Hypothalamus (tissue), 51 donors: ENCODE results near the gene PRRC2A.
"Not testable (repeated sequence)": the region's sequence is repeated elsewhere in the genome, so short reads cannot be mapped to it uniquely, and the experiment has no call there.

Experiments
- DNase-seq, 51 donors: peaks; one replicate each; lab custom pipeline; 2025; lab: John Stamatoyannopoulos, UW

PRRC2A gene

GRCh38 chr6:31582230-31582643 lies 38.3 kb upstream of the PRRC2A start, which contains the start of gene LTB:
LTB (minus strand) TSS chr6:31582424; CDS start chr6:31582417, 7 bp downstream.
- no peak for DNase-seq

DNA sequence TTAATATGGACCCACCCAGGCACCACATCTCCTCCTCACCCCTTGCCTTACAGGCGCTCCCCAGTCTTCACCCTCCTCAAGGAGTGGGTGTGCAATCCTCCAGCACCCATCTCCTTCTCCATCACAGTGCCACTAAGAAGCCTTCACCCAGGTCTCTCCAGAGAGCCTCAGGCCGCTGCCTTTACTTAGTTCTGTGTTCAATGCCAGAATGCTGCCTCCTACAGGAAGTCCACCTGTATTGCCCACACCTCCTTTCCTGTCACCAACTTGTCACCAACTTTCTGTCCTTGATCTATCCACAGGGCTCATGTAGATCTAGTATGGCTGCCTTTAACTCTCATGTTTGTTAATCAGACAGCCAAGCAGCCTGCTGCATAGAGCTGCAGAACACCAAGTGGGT lies 35.0 kb upstream of the PRRC2A start:
- DNase-seq = no peak

DNA sequence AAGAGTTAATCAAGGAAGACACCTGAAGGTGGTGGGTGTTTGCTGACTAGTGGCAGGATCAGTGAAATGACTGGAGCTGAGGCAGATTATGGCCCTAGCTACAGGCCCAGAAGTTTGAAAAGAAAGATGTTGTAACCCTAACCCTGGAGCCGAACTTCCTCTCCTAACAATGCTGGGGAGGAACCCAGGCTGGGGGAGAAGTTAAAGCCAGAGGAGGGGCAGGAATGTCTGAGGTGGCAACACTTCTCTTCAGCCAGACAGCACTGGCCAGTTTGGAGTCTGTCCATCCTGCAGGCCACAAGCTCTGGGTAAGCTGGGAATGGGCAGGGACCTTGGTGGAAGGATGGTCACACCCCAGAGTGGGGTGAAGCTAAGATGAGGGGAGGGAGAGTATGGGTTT lies 34.5 kb upstream of the PRRC2A start, which contains the start of gene LST1:
Gene LST1, plus strand, starts transcription at position 270 of the 400 bp plus-strand sequence. CDS start 1,023 bp downstream, outside the sequence.
- peak in 4 of 51 donors; percentile 9 to 30 (median 21) for DNase-seq

DNA sequence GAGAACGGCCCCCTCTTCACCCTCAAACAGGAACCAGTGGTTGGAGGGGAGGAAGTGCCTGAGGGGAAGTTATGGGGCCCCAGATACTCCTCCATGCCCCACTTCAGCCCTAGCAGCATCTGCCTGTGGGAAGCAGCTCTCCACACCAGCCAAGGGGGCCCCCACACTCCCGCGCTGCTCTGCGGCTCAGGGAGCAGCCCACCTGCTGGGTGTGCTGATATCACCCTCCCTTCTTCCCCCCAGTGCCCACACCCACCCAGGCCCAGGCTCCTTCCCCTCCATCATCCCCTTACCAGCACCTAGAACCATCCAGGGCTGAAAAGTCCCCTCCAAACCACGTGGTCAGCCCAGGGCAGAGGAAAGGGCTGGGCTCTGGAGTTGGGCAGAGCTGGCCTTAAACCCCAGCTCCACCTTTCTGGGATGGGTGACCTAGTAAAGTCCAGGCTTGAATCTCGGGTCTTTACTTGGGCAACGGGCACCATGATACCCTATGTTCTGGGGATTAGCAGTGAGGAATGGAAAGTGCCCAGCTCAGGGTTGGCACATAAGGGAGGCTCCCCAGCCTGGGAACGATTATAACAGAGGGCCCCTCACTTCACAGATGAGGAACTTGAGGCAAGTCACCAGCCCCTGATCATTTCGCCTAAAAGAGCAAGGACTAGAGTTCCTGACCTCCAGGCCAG lies 33.8 kb upstream of the PRRC2A start:
- peak in 12 of 51 donors; percentile 6 to 56 (median 18) for DNase-seq

GRCh38 chr6:31587791-31588777 lies 32.4 kb upstream of the PRRC2A start:
- no peak for DNase-seq

DNA sequence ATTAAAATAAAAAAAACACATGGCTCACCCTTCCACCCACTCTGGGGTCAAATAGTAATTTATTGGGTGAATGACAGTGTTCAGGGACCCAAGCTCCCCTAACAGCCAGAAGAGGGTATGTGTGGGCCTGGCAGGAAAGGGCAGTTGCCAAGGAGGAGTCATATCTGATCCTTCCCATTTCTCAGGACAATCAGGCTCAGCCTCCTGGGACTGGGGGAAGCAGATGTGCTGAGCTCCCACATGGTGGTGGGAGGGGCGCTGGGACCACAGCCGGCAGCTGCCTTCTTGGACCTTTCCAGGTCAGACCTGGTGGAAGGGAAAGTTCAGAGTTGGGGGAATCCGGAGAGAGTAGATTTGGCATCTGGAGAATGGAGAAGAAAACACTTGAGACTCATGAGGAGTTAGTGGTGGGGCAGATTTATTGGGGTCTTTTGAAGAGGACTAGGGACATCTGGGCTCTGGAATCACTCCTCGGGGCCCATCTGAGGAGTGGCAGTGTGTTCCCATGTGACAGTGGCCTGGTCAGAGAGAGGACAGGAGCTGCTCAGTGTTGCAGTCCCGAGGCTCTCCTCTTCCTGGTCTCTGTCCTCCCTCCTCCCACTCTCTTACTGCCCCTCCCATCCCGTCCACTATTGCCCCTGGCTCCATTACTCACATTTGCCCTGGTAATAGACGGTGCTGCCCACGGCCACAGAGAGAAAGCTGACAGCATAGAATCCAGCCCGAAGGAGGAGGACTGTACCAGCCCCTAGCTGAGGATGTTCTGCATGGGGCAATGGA lies 31.5 kb upstream of the PRRC2A start:
- no peak for DNase-seq

- not testable (repeated sequence) for DNase-seq
These were observed 29.8 kb upstream of the PRRC2A start for GRCh38 chr6:31590691-31591090.

DNA sequence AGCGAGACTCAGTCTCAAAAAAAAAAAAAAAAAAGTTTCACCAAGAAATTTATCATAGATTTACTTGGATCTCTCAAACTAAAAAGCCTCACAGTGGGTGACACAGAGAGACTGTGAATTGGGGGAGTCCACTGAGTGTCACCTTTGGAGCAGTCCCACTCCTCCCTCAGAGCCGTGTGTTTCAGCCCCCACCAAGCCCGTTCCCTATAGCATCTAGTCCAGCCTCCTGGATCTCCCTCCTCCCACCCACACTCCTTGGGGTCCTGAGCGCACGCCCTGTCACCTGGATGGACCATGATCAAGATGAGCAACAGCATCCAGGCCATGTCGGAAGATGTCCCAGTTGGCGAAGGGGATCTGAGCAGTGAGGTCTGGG lies 28.1 kb upstream of the PRRC2A start:
- DNase-seq = no peak

DNA sequence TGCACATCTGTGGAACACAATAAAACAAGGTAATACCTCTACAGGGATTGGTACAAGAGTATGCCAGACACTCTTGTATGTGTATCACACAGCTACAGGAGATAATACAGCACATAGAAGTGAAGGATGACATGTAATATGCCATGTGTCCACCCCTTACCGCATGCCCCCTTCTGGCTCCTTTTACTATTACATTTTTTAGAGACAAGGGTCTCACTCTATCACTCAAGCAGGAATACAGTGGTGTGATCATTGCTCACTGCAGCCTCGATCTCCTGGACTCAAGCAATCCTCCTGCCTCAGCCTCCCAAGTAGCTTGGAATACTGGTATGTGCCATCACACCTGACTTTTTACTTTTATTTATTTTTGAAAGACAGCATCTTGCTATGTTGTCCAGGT lies 23.5 kb upstream of the PRRC2A start:
- no peak for DNase-seq

- no peak for DNase-seq
These were observed 13.2 kb upstream of the PRRC2A start for GRCh38 chr6:31607317-31607716.

- no peak for DNase-seq
These were observed 10.8 kb upstream of the PRRC2A start for GRCh38 chr6:31609519-31610406.

GRCh38 chr6:31610968-31611367 lies 9.5 kb upstream of the PRRC2A start:
- no peak for DNase-seq

DNA sequence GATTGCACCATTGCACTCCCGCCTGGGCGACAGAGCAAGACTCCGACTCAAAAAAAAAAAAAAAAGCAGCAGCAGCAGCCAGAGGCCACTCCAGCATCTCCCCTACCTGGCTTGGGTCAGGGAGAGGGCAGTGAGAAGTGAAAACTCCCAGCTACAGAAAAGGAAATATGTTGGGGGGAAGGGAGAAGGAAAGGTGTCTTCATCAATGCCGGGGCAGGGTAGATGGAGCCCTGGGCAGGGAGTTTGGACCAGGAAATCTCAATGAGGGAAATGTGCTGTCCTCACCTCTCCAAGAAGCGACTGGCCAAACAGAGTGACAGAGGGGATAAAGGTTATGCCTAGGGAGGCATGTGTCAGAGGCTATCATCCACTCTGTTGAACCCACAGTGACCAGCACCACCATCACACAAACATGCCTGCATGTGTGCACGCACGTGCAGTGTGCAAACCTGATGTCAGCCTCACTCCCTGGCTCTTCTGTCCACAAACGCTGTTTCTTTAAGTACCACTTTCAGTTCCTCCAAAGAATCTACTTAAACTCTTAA lies 6.4 kb upstream of the PRRC2A start:
- DNase-seq = peak in 3 of 51 donors; percentile 7 to 18 (median 7)

DNA sequence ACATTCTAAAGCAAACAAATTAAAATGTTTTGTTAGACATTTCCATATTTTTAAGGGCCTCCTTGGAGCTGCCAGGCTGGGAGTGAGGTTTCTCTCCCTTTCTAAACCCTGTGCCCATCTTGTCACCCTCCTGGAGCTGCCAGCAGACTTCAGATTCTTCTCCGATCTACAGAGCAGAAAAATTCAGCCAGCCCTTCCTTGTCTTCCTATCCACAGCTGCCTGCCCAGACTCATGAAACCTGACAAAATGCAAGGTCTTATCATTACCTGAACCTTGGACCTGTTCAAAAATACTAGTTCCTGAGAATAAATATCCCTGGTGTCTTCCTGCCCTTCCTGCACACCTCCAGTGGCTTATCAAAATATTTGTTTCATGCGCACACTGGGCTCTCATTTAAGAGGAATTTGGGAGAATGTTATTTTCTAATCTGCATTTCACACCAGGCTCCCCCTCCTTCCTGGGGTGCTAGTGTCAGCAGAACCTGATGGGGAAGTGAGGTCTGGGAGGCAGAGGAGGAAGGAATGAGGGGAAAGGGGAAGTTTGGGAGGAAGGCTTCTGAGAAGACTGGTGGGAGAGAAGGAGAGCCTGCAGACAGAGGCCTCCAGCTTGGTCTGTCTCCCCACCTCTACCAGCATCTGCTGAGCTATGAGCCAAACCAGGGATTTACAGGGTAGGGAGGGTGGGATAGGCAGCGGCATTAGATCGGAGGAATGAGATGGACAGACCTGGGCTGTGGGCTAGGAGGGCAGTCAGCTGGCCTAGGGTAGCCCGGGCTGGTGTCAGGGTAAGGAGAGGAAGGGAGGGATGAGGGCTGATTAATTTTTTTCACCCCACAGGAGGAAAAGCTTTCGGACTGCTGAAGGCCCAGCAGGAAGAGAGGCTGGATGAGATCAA lies 5.6 kb upstream of the PRRC2A start, which contains the start of gene AIF1:
Gene AIF1, plus strand, starts transcription at position 551 of the 895 bp plus-strand sequence. Its CDS starts 96 bp downstream, at position 647.
- peak in 1 of 51 donors; percentile 25 for DNase-seq

DNA sequence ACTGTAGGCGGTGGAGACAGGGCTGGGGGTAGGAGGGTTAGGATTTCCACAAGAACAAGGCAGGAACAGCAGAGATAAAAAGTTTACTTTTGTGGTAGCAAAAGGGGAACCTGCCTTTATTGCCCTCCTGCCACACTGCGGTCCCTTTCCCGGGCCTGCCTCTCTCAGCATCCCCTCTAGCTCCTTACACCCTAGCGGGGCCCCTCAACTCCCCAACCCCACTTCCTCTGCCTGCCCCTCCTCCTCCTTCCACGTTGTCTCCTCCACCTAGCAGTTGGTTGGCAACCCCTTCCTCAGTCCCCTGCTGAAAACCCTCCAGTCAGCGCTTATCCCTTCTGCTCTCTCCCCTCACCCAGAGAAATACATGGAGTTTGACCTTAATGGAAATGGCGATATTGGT lies 4.8 kb upstream of the PRRC2A start:
- peak in 1 of 51 donors; percentile 10 for DNase-seq

DNA sequence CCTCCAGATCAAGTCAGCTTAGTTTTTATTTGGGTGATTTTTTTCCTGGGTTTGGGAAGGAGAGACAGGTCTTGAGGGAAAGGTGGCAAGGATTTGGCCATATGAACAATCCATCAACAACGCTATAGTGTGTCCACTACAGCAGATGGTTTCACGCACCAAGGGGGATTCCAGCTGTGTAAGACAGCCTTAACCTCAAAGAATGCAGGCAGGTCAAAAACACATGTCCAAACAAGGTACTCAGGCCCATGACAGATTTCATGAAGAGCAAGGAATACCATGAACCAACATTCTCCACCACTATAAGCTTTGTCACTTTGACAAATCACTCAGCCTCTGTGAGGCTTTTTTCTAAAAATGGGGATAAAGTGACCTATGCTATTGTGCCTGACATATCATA lies 3.5 kb upstream of the PRRC2A start:
- DNase-seq = no peak

GRCh38 chr6:31619805-31620585 lies 520 bp upstream of the PRRC2A start:
- peak in 50 of 51 donors; percentile 77 to 100 (median 97) for DNase-seq
